Tongue (tissue), 2 donors: ENCODE data around the gene HIF1AN. TPM values are rescaled to one million over a fixed set of nuclear protein-coding genes. Genes with fewer than 3 reads are reported as not detected.
"Not testable (repeated sequence)": the region's sequence is repeated elsewhere in the genome, so short reads cannot be mapped to it uniquely, and the experiment has no call there.

ENCODE experiments used
- DNase-seq: peaks from one replicate; pipeline ENCODE4 v3.0.0-alpha.2; 2015
- total RNA-seq: library from RNA; depleted of rRNA; stranded (reverse); fragments of >200 nt; gene quantifications from one replicate; pipeline ENCODE4 v1.2.3, GENCODE V29; 2014

Gene HIF1AN
- total RNA-seq, 1 donor from 2014 or later, result 16.8 TPM

- no peak for DNase-seq
These were observed 31.5 kb downstream of the HIF1AN start for GRCh38 chr10:100567249-100567648.

GRCh38 chr10:100567826-100568225, 32.1 kb downstream of the HIF1AN start:
- DNase-seq, result no peak

- no peak for DNase-seq
These were observed 33.2 kb downstream of the HIF1AN start for GRCh38 chr10:100568912-100569311.

- DNase-seq, result no peak
These were observed 34.1 kb downstream of the HIF1AN start for GRCh38 chr10:100569687-100570481.

- DNase-seq, result no peak
These were observed 34.8 kb downstream of the HIF1AN start for GRCh38 chr10:100570506-100570905.

- DNase-seq, result no peak
These were observed 35.5 kb downstream of the HIF1AN start for GRCh38 chr10:100571084-100571856.

GRCh38 chr10:100575146-100575545, 39.4 kb downstream of the HIF1AN start:
- DNase-seq, result not testable (repeated sequence)

GRCh38 chr10:100575585-100576281, 40.0 kb downstream of the HIF1AN start:
- DNase-seq, result no peak

- DNase-seq, result no peak
These were observed 40.5 kb downstream of the HIF1AN start for GRCh38 chr10:100576282-100576635.

- DNase-seq, result no peak
These were observed 43.7 kb downstream of the HIF1AN start for GRCh38 chr10:100579261-100580090.

- no peak for DNase-seq
These were observed 51.2 kb downstream of the HIF1AN start for GRCh38 chr10:100586959-100587358.

GRCh38 chr10:100598166-100598565, 62.4 kb downstream of the HIF1AN start:
- no peak for DNase-seq

- DNase-seq, result no peak
These were observed 64.5 kb downstream of the HIF1AN start for GRCh38 chr10:100600218-100600617.

- no peak for DNase-seq
These were observed 71.7 kb downstream of the HIF1AN start for GRCh38 chr10:100607439-100607838.

Other genes starting within 250 kb of the HIF1AN start
- gene BLOC1S2, start 249.3 kb upstream of the HIF1AN start, total RNA-seq, result 27.9 TPM
- gene PKD2L1, start 205.7 kb upstream of the HIF1AN start, total RNA-seq, result not detected
- 15.7 TPM for gene SCD, start 188.7 kb upstream of the HIF1AN start, total RNA-seq
- not detected for gene WNT8B, start 72.9 kb upstream of the HIF1AN start, total RNA-seq
- gene SEC31B, start 16.1 kb upstream of the HIF1AN start, total RNA-seq, result 4.6 TPM
- 80.8 TPM for gene NDUFB8, start 6.1 kb upstream of the HIF1AN start, total RNA-seq
- not detected for gene PAX2, start 209.6 kb downstream of the HIF1AN start, total RNA-seq